T1000 (cell line): ENCODE results near the gene ZNF101.

Source experiments
- DNase-seq: peaks from one replicate; lab custom pipeline; 2025; ENCODE audit warnings: mixed read lengths; lab: John Stamatoyannopoulos, UW

Gene ZNF101

DNA sequence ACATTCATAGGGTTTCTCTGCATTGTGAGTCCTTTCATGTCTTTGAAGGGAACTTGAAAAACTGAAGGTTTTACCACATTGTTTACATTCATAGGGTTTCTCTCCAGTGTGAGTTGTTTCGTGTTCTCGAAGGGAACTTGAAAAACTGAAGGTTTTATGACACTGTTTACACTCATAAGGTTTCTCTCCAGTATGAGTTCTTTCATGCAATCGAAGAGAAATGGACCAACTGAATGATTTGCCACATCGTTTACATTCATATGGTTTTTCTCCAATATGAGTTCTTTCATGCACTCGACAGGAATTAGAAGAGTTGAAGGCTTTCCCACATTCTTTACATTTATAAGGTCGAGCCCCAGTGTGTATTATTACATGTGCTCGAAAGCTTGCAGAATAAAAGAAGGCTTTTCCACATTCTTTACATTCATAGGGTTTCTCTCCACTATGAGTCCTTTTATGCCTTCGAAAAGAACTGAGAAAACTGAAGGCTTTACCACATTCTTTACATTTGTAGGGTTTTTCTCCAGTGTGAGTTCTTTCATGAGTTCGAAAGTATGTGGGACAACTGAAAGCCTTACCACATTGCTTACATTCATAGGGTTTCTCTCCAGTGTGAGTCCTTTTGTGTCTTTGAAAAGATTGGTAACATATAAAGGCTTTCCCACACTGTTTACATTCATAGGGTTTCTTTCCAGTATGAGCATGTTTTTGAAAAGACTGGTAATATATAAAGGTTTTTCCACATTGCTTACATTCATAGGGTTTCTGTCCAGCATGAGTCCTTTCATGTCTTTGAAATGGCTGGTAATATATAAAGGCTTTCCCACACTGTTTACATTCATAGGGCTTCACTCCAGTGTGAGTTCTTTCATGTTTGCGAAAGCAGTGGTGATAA, 43.5 kb downstream of the ZNF101 start:
- DNase-seq = no peak

DNA sequence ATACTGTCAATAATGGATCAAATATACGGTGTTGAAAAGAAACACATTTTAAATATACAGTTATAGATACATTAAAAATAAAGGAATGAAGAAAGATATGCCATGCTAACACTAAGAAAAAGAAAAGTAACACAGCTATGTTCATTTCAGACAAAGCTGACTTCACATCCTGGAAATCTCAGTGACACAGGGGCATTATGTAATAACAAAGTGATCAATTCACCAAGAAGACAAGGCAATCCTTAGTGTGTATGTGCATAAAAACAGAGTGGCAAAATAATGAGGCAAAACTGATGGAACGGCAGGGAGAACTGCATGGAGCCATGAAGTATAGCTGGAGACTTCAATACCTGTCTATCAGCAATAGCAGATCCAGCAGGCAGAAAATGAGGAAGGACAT, 51.2 kb downstream of the ZNF101 start:
- DNase-seq = no peak

DNA sequence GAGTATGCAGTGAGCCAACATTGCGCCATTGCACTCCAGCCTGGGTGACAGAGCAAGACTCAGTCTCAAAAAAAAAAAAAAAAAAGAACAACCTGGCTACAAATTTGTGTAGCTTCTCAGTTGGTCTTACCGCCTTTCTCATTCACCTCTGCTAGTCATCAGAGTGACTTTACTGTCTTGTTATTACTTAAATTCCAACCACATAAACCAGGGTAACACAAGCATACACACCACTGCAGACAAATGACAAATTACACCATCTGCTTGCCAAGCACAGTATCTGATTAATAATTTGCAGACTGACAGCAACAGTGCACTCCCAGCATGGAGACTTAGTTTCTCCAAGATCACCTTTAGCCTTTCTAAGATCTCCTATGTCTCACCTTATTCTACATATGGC, 53.3 kb downstream of the ZNF101 start:
- no peak for DNase-seq

DNA sequence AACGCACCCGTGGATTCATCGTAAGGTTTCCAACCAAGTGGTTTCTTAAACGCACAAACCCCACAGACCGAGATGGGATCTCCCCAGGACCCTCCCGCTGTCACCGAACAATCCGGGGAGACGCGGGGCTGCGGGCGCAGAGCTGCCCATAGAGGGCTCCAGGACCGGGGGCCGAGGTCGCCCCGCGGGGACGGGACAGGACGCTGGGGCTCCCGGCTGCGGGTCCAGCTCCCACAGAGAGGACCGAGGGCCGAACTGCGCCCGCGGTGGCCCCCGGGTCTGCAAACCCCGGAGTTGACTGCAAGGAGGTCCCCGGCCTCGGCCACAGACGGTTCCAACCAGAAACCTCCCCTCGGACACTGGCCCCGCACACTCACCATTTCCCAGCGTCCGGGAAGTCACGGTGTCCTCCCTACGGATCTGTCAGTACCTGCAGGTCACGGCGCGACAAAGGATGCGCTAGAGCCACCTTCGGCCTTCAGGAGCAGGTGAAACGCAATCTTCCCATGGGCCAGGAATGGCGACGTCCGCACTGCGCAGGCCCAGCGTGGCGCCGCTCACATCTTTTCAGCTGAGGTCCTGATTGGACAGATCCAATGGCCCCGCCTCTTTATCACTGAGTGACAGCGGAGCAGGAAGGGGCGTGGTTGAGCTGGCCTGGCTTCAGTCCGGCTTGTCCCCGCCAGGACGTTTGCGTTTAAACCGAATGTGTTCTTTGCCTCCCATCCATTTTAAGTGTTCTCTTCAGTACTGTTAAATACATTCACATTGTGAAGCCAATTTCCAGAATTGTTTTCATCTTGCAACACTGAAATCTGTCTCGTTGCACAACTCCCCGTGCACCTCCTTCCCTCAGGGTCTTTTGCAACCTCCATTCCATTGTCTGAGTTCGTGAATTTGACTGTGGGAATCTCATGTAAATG, 64.2 kb downstream of the ZNF101 start, which contains the start of gene ZNF14:
ZNF14 (minus strand) TSS at position 534 of the 923 bp plus-strand sequence; CDS start at position 380, 154 bp downstream.
- peak; percentile 81 for DNase-seq
